GM12874 (cell line): ENCODE data around the gene GET3.

Experiments
- CTCF ChIP-seq: IDR thresholded peaks from 2 replicates; pipeline ENCODE4 v1.5.1; 2011; ENCODE audit warnings: low read depth, mild to moderate bottlenecking, control low read depth, low read length, moderate library complexity; ENCODE audit not compliant: insufficient read depth

GET3 gene

GRCh38 chr19:12789904-12790619 is 52.8 kb downstream of the GET3 start:
- no peak for TF ChIP-seq CTCF

GRCh38 chr19:12790628-12791344 is 53.5 kb downstream of the GET3 start:
- TF ChIP-seq CTCF, result no peak

- no peak for TF ChIP-seq CTCF
Measured at GRCh38 chr19:12791345-12792050, 54.2 kb downstream of the GET3 start, which contains the start of gene JUNB. Gene JUNB (plus strand): TSS chr19:12791486. CDS start chr19:12791772, 286 bp downstream.

- no peak for TF ChIP-seq CTCF
Measured at GRCh38 chr19:12792051-12792852, 55.0 kb downstream of the GET3 start.

GRCh38 chr19:12792853-12793289 is 55.6 kb downstream of the GET3 start:
- no peak for TF ChIP-seq CTCF

- no peak for TF ChIP-seq CTCF
Measured at GRCh38 chr19:12793290-12794195, 56.2 kb downstream of the GET3 start.
